Measurements from ENCODE around the gene NRIP1.

DNA sequence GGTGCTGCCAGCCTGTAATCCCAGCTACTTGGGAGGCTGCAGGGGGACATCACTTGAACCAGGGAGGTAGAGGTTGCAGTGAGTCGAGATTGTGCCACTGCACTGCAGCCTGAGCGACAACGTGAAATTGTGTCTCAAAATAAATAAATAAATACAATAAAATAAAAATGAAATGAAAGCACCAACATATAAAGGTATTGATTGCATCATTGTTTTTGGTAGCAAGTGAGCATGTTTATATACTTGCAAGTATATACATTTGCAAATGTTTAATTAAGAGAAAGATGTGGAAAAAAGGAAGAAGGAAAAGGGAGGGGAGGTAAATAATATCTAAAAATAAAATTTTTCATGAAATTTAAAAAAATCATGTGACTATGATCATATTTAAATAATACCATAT lies 32.8 kb upstream of the NRIP1 start:
- TF ChIP-seq, protein P1, sequence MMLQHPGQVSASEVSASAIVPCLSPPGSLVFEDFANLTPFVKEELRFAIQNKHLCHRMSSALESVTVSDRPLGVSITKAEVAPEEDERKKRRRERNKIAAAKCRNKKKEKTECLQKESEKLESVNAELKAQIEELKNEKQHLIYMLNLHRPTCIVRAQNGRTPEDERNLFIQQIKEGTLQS (IDR thresholded peaks at IDR 0.05; ENCODE audit: insufficient read depth, low read depth, low read length) = no peak
- TF ChIP-seq, protein P2, sequence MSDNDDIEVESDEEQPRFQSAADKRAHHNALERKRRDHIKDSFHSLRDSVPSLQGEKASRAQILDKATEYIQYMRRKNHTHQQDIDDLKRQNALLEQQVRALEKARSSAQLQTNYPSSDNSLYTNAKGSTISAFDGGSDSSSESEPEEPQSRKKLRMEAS (IDR thresholded peaks at IDR 0.05) = no peak
